HG03064 (cell line): ENCODE measurements around the gene SERINC3.

Source experiments
- ATAC-seq: cut with Tn5 transposase; IDR thresholded peaks from one replicate; pipeline ENCODE4 v1.9.1; 2021; ENCODE audit warnings: low read depth; ENCODE audit not compliant: unreplicated experiment

The SERINC3 gene

DNA sequence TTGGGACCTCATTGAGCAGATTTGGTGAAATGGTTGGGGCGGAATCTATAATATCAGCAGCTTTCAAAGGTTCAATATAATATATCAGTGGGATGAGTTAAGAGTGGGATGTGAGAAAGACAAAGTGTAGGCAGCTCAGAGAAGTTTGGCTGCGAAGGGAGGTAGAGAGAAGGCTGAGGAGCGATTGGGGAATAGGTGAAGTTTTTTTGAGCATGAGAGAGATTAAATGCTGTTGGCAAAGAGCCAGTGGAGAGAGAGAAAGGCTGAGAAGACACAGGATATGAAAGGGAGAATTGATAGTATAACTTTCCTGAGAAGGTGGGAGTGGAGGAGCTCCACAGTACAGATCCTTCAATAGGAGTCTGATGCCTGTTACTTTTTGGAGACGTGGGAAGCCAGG is 12.1 kb upstream of the SERINC3 start:
- ATAC-seq: no peak

- no peak for ATAC-seq
Measured at GRCh38 chr20:44532981-44533331, 11.1 kb upstream of the SERINC3 start.

DNA sequence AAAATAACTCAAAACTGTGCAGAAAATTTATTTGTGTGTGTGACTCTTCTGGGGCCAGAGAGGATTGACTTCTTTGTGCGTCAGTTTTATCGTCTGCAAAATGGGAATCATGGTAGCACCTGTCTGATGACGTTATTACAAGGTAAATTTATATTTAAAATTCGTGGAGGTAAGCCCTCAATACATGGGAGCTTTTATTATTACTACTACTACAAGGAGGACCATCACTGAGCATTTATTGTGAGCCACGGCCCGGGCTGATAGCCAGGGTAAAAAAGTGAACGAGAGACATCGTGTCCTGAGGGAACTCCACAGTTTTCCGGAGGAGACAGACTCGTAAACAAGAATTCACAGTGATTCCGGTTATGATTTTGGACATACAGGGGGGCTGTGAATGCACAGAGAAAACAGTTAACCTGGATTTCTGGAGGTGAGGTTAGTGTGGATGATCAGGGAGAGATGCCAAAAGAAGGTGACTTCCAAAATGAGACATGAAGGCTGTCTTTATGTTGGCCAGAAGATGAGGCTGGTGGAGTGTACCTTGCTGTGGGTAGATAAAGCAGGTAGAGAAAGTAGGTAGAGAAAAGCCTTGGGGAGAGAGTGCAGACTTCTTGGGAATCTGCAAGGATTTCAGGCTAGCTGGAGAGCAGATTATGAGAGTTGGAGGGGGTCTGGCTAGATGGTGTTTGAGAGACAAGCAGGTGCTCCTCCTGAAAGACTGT is 10.6 kb upstream of the SERINC3 start:
- no peak for ATAC-seq

DNA sequence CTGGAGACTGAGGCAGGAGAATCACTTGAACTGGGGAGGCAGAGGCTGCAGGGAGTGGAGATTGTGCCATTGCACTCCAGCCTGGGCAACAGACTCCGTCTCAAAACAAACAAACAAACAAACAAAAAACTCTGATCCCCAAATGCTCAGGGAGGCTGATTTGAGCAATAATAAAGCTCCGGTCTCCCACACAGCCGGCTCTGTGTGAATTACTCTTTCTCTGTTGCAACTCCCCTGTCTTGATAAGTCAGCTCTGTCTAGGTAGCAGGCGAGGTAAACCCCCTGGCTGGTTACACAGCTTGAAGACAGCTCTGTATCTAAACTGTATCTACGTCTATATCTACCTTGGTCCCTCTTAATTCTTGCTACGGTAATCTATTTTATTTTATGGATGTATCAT is 6.4 kb upstream of the SERINC3 start:
- ATAC-seq: no peak

GRCh38 chr20:44527716-44528199 is 5.9 kb upstream of the SERINC3 start:
- ATAC-seq: no peak

- no peak for ATAC-seq
Measured at GRCh38 chr20:44526129-44526528, 4.3 kb upstream of the SERINC3 start.

- ATAC-seq: no peak
Measured at GRCh38 chr20:44523746-44524145, 1.9 kb upstream of the SERINC3 start.

GRCh38 chr20:44522841-44523240 is 971 bp upstream of the SERINC3 start:
- ATAC-seq: no peak

- no peak for ATAC-seq
Measured at GRCh38 chr20:44520881-44521280, 989 bp downstream of the SERINC3 start.

GRCh38 chr20:44518248-44518647 is 3.6 kb downstream of the SERINC3 start:
- no peak for ATAC-seq

DNA sequence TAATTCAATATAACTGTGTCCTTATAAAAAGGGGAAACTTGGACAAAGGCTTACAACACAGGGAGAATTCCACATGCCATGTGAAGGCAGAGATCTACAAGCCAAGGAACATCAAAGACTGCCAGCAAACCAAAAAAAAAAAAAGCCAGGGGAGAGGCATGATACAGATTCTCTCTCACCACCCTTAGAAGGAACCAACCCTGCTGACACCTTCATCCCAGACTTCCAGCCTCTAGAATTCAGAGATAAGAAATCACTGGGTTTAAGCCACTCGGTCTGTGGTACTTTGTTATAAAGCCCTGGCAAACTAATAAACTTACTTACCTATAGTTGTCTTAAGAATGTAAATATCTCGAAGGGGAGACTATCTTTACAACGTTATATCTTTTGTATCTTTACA is 4.4 kb downstream of the SERINC3 start:
- no peak for ATAC-seq

- ATAC-seq: no peak
Measured at GRCh38 chr20:44516491-44516890, 5.4 kb downstream of the SERINC3 start.

DNA sequence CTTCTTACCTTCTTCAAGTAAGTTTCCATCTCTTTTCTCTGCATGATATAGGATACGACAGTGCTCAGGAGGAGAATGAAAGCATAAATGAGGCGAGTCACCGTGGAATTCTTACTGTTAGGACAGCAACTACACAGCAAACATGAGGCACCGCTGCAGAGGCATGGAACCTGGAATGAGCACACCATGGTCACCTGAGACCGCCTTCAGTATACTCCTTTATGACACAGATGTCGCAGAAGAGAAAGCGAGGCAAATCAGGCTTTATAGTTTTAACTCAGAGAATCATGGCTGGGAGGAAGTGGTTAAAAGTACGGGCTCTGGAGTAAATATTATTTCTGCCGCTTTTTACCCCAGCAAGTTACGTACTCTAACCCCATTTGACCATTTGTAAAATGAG is 8.0 kb downstream of the SERINC3 start:
- ATAC-seq: no peak

DNA sequence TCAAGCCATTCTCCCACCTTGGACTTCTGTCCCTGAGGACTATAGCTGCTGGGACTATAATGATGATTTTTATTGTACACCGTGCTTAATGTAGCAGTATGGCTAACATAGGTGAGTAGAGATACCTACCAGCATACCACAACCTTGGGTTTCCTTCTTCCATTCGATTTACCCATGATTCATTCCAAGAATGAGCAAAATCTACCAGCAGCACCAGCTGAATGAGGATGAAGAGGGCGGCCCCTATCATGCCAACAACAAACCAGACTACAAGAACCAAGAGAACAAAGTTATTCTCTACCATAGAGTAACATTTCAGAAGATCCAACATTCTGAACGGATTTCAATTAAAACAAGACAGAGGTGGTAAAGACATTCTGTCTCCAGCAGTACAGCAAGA is 12.1 kb downstream of the SERINC3 start:
- no peak for ATAC-seq

GRCh38 chr20:44504402-44505307 is 17.2 kb downstream of the SERINC3 start:
- ATAC-seq: no peak

- no peak for ATAC-seq
Measured at GRCh38 chr20:44502968-44503367, 18.9 kb downstream of the SERINC3 start.

- ATAC-seq: no peak
Measured at GRCh38 chr20:44501448-44501847, 20.4 kb downstream of the SERINC3 start.

DNA sequence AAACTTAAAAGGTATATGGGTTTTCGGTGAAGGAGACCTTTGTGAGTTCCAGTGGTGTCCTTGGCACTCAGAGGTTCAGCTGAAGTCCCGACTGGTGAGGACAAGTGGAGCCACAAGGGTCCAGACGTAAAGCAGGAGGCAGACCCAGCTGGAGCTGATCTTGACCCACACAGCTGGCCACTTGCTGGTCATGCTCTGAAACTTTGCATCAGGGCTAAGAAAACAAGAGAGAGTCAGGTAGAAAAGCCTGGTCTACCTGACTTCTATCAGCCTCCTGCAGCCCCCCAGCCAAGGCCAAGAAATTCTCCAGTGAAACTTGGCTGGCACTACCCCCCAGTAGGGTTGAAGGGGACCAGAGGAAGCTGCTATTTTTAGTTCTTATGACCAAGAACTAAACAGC is 21.6 kb downstream of the SERINC3 start:
- ATAC-seq: no peak

GRCh38 chr20:44497761-44498160 is 24.1 kb downstream of the SERINC3 start:
- ATAC-seq: no peak

DNA sequence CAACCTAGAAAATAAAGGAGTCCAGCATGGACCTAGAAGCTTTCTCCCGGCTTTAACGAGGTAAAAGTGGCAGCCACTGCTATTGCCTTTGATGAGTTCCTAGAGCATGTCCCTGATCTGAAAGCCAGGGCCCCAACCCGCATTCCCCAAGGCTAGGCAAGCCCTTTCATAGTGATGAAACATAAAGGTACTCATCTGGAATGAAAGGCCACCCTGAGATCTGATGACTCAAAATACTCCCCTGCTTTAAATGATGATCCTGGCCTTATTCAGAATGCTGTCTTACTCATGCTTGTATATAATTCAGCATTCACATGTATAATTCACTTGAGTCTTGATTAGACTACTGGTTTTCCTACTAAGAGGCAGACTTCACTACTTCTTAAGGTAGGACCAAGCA is 24.9 kb downstream of the SERINC3 start:
- ATAC-seq: no peak

DNA sequence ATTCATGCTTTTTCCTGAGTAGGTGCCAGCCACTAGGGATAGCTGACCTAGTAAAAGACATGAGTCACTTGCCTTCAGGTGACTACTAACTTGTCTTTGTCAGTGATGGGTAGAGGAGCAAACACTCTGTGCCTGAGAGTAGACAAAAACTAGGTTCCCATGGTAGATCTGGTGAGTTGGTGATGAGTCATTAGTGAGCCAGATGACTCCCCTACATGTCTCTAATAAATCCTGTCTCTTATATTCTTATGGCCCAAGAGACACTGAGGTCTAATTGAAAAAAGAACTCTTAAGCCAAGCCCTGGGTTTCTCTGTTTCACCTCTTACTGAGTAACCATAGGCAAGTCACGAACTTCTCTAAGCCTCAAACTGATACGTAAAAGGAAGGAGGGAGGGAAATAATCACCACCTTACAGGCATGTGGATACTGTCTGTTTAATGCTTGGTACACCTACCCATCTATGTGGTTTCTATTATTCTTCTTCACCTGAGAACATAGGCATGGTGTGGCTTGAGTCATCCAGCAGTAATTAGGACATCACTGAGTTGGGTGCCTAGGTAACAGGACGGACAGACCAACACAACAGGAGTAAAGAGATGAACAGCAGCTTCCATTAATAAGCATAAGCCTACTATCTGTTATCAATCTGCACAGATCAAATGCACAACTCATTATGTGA is 25.9 kb downstream of the SERINC3 start:
- ATAC-seq: no peak
